Suppressor macrophage (primary cell): ENCODE results near the gene CCT7.

ENCODE experiments used
- DNase-seq, 4 experiments: peaks; one replicate each; pipeline ENCODE4 v3.0.0-alpha.2; 2020 to 2022

CCT7 gene

DNA sequence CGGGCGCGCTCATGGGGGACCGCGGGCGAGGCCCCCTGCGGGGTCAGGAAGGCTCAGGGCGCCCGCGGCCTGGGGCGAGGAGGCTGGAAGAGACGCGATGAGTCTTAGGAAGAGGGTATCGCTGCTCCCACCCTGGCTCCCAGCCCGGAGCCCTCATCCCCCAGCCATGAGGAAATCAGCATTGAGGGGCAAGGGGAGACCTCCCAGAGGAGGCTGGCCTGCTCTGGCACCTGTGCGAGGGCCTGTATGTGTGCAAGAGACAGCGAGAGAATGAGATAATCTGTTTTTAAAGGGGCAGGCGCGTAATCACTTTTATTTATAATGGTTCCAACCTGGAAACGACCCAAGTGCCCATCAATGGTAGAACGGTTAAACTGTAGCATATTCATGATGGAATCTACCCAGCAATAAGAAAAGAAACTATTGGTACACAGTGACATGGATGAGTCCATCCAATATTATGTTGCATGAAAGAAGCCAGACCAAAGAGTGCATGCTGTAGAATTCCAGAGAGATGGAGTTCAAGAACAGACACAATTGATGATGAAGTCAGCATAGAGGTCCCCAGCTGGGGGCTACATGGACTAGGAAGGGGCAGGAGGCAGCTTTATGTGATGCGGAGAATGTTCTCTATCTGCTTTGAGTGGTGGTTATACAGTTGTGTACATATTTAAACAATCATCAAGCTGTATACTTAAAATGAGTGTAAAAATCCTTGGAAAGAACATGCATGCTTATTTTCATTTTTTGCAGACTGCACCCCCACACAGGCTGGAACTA is 35.8 kb downstream of the CCT7 start:
- DNase-seq: no peak

- no peak for DNase-seq
These were observed 38.2 kb downstream of the CCT7 start for GRCh38 chr2:73272270-73272669.

DNA sequence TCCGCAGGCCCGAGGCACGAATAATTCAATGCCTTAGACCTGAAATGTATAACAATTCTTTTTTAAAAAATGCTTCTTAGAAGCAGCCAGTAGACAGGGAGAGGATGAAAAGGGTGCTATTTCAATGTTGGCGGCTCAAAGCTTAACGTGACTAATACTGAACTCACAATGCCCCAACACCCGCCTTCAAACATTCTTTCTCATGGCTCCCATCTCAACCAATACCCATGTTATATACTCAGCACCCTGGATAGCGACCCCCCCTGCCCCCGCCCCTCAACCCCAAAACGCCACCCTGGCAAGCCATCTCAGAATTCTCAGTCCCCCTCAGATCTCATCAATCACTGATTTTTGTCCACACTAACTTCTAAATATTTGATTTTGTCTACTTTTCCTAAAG is 45.7 kb downstream of the CCT7 start:
- DNase-seq: no peak

DNA sequence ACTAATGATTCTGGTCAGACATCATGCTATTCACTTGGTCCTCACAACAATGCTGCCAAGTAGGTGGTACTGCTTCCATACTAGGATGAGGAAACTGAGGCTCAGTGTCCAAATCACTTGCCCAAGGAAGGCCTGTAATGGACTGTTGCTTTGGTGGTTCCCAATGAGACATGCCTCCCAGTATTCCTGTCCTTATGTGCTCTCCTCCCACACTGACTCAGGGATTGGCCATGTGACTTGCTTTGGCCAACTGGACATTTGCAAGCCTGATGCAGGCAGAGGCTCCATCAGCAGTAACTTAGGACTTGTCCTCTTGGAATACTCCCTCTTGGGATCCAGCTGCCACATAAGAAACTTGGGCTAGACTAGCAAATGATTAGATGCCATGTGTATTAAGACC is 47.1 kb downstream of the CCT7 start:
- DNase-seq: no peak

DNA sequence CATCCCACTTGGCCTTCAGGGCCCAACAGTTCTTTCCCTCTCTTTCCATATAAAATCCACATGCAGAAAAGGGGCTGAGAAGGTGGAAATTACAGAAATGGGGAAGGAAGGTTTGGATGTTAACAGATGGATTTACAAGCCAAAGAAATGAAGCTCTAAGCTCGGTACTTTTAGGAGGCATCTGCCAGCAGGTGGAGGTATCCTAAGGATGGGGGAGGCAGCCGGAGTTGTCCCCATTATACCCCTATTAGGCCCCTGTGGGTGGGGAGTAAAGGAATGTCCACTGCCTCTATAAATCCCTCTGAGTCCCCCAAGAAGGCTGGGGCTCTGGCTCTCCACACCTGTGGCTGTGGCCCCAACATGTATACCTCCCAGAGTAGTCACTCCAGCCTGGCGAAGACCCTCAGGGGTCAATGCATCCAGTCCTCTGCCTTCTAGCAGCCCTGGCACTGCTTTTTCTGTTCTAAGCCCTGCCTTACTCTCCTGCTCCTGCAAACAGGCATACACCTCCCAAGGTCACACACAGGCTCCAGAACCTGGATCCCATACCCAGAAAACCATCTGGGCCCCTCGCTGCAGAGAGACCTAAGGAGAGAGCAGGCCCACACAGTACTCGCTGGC is 48.9 kb downstream of the CCT7 start:
- no peak for DNase-seq

DNA sequence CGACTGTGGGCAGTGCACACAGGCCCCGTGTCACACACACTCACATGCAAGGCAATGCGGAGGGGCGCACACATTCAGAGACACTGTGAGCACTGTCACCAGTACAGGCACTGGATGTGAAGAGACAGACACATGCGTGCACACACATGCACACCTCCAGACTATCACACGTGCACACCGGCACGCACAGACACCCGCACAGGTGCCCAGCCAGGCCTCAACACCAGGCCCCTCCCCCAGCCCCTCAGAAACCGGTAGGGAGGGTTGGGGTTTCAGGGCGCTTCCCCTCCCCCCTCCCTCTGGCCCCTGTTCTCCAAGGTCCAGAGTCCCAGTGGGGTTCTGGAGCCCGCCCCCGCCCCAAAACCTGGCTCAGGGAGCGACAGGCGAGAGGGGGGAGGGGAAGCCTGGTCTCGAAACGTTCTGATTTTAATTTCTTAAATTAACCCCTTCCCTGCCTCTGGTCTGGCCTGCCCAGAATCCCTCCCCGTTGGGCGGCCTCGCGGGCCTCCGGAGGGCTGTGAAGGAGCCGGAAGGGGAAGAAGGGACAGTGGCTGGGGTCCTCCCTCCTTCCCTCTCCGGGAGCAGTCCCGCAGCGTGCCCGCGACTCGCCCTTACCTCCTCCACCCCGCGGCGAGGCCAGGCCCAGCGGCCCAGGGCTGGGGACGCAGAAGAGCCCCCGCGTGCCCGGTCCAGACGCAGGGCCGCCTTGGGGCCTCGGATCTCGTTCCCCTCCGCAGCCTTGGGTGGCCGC is 49.6 kb downstream of the CCT7 start:
- peak; percentile 4 to 48 (median 30) for DNase-seq

DNA sequence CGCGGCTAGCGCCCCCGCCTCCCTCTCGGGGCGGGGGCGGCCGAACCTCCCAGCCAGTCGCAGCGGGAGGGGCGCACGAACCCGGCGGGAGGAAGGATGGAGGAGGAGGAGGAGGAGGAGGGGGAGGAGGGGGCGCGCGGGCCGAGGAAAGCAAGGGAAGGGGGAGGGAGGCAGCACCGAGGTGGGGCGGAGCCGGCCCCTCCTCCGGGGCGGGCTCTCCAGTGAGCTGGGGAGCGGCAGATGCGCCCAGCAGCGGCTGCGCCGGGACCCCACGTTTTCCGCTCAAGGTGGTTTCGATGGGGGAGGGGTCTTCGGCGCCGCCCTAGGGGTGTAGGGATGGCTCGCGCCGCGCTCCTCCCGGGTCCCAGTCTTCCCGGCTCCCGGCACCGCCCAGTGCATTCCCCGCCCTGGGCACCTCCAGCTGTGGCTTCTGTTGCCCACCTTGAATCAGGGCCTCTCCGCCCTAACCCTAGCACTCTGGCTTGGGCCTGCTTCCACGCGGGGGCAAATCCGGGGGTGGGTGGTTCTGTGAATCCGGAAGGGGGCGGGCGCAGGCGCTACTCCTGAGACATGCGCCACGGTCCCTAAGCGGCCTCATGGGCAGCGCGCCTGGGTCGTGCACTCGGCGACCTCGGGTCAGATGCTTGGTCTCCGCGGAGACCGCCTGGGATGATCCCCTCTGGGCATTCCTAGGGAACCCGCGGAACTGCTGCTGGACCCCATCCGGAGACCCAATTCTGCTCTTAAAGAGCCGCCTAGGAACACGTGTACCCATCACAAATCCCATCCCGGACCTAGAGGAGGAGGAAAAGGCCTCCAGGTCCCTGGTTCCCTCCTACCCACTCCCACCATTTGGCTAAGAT is 50.4 kb downstream of the CCT7 start, which contains the start of gene FBXO41:
FBXO41 (minus strand) TSS at position 183 of the 863 bp plus-strand sequence. CDS start 14,848 bp downstream, outside the sequence.
- DNase-seq: peak; percentile 50 to 79 (median 66)

DNA sequence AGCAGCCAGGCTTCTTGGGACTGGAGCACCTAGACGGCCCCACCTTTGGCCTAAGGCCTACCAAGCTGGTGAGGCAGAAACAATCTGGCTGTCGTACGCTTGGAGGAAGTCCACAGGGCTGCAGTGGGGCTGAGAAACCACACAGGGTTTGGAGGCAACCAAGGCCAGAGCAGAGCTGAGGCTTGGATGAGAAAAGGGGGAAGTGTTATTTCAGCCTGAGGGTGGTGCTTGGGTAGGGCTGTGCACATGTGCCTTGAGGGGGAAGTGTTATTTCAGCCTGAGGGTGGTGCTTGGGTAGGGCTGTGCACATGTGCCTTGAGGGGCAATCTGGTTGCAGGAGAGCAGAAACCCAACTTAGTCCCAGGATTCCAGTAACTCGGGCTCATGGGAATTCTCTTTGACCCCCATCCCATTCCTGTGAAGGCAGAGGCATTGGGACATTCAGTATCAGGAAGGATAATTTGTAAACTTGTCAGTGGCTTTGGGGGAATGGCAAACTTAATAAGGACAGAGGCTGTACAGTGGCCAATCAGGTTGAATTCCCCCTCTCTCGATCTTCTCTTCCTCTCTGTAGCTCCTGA is 51.1 kb downstream of the CCT7 start:
- peak; percentile 74 to 90 (median 88) for DNase-seq

DNA sequence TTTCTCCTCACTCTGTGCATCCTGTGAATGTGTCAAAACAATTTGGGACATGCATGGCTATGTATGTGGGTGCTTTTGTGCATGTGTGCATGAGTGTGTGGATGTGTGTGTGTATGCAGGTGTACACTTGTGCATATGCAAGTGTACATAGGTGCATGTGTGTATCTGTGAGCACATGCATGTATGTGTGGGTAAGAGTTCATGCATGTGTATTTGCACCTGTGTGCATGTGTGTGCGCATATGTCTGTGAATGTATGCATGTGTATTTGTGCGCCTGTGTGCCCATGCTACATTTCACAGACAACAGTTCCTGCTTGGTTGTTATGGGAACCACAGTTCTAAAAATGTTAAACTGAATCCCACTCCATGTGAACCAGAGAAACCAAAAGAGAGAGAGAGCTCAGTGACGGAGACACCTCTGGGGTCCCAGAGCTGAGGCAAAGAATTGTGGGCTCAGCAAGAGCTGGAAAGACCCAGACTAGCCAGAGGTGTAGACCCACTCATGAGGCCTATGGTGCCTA is 52.1 kb downstream of the CCT7 start:
- no peak for DNase-seq

DNA sequence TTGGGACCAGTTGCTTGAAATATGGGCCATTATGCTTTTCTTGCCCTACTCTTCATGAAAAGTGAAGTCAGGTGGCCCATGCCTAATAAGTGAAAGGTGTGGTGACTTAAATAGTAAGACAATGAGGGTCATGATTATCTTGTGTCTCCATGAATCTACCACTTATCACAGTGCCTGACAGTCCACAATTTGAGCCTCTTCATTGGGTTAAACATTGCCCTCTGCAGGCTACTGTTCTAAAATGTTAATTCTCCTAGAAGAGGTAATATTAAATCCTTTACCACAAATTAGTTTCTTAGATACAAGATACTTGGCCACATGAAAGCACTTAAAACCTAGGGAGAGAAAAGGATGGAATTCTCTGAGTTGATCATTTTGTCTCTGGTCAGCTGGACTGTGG is 55.2 kb downstream of the CCT7 start:
- DNase-seq: no peak

GRCh38 chr2:73290049-73290839 is 56.1 kb downstream of the CCT7 start:
- peak; percentile 18 to 67 (median 60) for DNase-seq

- DNase-seq: peak; percentile 71 to 88 (median 84)
These were observed 57.0 kb downstream of the CCT7 start for GRCh38 chr2:73291093-73291460.

- DNase-seq: peak; percentile 39 to 74 (median 59)
These were observed 57.6 kb downstream of the CCT7 start for GRCh38 chr2:73291461-73292315.

- DNase-seq: no peak
These were observed 58.3 kb downstream of the CCT7 start for GRCh38 chr2:73292316-73292905.

DNA sequence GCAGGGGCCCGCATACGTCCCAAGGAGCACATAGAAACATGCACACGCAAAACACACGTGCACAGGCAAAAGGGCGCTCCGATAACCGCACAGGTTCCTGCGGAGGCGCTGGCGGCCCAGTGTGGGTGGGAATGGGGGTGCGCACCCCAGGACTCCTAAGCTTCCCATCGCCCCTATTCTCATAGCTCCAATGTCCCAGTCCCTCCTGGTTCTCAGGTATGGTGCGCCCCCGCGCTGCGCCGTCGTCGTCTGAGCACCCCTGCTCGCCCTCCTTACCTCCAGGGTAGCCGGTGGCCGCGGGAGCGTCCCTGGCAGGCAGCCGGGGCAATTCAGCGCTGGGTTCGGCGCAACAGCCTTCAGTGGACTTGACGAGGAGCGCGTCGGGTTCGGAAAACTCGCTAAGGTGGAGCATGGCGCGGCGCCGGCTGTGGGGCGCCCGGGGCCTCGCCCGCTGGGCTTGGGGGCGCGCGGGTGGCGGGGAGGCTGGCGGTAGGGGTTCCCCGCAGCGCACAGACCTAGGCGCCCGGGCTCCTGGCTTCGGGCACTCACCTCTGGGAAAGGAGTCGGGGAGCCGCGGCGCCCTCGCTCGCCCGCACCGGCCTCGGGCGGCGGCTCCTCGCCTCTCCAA is 58.9 kb downstream of the CCT7 start:
- DNase-seq: peak in 2 of 4 experiments; percentile 6 to 14

GRCh38 chr2:73293534-73294171 is 59.5 kb downstream of the CCT7 start, which contains the start of gene EGR4:
Gene EGR4, minus strand, starts transcription at chr2:73293548. Its CDS starts 231 bp downstream, at chr2:73293317.
- peak; percentile 84 to 90 (median 86) for DNase-seq

- DNase-seq: no peak
These were observed 60.1 kb downstream of the CCT7 start for GRCh38 chr2:73294239-73294638.

DNA sequence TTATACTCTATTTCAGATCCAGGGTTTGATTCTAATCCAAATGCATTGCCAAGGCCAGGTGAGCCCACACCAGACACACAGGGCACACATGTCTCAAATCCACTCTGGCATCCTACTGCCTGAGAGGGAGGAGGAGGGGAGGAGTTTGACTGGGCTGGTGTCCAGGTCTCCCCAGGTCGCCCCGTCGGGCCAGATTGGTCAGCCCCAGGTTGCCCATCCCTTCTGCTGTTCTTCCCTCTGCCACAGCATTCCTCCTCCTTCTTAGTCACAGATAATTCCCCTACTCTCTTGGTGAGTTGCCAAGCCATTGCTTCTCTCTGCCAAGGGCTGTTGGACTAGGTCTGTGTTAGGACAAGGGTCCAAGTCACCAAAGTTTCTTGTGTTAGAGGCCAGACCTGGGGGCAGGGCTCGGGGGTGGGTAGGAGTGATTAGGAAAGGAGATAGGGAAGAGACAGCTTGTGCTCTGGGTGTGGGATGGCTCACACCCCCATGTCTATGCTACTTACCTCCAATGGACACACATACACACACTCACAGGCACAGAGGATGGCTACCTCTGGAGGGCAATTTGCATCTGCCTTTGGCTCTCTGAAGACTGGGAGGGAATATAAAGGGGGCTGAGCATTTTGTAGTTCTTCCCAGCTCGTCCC is 61.8 kb downstream of the CCT7 start:
- no peak for DNase-seq
